Stimulated activated CD4-positive, alpha-beta T cell treated with anti-CD3 and anti-CD28 coated beads, Interleukin-15, amount 100 ng/mL, for 24 hours (primary cell): Measurements from ENCODE around the gene NOVA2.
A peak's percentile ranks its signal among the peaks of the same experiment; 100 is the strongest.

Experiments
- DNase-seq: peaks from one replicate; pipeline ENCODE4 v3.0.0-alpha.2; 2020

The NOVA2 gene

DNA sequence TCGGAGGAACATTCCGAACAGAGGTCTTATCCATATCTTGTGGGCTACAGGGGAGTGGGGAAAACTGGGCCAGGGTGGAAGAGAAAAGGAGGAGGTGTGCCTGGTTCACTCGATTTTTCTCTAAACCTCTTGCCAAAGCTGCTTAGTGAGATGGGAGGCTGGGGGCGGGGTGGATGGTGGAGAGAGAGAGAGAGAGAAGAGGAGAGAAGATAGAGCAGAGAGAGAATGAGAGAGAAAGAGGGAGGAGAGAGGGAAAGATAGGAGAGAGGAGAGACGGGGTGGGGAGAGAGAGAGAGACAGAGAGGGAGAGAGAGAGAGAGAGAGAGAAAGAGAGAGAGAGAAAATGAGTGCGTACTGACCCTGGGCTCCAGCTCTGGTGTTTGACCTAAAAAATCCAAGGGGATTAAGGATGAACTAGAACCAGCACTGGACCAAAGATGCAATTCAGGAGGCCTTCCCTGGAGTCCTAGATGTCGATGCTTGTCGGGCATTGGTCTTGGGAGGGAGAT, 14.1 kb downstream of the NOVA2 start:
- no peak for DNase-seq

DNA sequence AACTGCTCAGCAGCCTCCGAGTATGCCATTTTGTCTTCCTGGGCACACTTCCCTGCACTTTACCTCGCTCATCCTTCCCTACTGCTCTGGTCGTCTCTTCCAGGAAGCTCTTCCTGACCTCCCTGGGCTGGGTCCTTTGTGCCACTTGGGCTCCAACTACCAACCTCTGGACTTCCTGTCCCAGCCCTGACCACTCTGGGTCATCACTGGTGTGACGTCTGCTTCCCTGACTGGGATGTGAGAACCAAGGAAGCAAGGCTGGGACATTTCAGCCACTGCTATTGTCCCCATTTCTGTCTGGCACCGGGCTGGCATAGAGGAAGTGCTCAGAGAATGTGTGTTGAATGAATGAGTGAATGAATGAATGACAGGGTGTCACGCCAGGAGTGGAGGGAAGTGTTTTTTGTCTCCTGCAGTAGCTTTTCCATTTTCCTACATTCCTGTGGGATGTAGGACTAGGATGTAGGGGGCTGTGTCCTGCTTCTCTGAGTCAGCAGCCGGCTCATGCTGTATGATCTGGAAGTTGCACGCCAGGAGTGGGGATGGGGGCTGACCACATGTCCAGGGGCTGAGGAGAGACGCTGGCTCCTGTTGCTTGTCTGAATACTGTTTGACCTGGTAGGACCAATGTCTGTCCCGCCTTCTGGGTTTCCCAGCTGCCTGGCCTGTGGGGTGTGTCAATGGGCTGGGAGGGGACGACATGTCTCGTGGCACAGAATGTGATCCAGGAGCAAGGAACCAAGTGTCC, 14.7 kb downstream of the NOVA2 start:
- DNase-seq: no peak

DNA sequence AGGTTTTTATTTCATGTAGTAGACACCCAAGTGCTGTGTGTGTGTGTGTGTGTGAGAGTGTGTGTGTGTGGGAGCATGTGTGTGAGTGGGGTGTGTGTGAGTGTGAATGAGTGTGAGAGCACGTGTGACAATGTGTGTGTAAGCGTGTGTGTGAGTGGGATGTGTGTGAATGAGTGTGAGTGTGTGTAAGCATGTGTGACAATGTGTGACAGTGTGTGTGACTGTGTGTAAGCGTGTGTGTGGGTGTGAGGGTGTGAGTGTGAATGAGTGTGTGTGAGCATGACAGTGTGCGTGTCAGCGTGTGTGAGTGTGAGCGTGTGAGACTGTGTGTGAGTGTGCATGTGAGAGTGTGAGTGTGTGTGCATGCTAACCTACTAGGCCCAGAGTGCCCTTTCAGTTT, 15.3 kb downstream of the NOVA2 start:
- no peak for DNase-seq

DNA sequence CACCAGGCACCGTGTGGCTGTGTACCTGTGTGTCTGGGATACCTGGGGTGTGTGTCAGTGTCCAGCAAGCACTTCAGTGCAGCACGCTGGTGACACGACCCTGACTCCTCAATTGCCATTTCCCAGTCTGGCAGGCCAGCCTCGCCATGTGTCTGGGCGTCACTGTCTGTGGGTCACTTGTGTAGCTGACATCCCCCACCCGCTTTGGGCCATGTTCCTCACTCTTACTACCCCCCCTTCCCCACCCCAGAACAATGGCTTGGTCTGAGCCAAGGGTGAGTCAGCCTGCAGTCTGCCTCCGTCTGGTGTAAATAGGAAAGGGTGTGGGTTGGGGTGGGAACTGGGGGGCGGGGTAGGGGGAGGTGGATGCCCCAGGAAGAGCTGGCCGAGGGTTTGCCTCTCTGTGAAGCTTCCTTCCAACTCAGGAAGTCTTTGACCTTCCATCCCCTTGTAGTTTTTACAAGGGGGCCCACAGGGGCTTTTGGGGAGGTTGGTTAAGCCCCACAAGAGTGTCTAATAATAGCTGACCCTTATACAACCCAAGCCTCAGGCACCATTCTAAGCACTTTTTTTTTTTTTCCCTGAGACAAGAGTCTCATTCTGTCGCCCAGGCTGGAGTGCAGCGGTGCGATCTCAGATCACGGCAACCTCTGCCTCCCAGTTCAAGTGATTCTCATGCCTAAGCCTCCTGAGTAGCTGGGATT, 17.6 kb downstream of the NOVA2 start:
- DNase-seq: no peak

DNA sequence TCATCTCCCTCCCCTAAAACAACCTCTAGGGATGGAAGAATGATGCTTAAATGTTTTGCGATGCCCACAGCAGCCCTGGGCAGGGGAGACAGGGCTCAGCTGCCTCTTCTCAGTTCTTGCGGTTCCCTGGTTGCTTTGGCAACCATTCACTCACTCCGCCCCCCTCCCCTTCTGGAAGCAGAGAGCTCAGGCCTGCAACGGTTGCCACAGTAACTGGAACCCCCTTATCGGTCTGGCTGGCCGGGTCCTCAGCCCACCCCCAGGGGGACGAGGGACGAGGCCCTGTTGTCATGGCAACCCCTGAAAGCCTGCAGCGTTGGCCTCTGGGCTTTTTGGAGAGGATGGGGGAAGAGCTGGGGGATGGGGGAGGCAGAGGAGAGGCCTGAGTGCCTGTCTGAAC, 19.5 kb downstream of the NOVA2 start:
- no peak for DNase-seq

DNA sequence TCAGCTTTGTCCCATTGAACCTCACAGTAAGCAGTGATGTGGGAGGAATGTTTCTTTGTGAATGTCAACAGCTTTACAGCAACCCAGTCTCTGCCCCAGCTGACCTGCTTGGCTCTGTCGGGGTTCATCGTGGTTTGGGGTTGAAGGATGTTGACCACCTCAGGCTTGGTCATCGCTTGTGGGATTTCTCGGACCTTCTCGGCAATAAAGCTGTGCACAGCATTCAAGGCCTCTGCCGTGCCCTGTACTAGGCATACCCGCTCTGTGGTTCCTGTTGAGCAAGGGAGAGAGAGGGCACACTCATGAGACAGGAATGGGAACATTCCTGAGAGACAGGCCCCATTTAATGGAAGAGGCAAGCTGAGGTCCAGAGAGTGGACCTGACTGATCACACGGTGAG, 20.0 kb downstream of the NOVA2 start:
- no peak for DNase-seq

DNA sequence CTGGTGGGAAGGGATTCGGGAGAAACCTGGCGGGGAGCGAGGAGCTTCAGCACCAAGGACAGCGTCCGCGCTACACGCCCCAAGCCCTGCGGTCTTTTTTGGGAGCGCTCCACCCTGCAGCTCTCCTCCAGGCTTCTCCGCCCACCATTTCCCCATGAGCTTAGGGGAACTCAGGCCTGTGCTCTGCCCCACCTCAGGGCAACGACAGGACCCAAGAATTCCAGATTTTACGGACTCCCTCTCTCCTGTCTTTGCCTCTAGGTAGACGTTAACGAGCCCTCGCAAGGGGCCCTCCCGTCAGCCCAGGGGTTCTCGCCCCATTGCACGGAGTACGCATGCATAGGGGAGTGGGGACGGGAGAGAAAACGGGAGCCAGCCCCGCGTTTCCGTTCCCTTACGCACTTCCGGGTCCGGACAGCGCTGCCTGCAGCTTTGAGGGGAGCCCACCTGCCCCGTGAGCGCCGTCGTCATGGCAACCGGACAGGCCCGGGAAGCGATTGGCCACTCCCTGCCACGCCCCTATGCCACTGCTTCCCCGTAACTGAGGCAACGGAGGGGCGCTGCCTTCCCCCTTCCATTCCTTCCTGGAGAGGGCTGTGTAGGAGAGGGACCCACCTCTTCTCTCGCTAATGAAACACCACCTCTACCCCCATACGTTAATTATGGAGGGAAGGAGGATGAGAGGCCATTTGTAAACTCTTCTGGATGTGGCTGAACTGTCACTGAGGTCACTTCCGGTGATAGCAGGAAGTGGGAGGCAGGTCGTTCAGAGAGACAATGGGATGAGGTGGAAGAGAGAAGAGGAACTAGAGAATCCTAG, 20.8 kb downstream of the NOVA2 start:
- peak; percentile 61 for DNase-seq

DNA sequence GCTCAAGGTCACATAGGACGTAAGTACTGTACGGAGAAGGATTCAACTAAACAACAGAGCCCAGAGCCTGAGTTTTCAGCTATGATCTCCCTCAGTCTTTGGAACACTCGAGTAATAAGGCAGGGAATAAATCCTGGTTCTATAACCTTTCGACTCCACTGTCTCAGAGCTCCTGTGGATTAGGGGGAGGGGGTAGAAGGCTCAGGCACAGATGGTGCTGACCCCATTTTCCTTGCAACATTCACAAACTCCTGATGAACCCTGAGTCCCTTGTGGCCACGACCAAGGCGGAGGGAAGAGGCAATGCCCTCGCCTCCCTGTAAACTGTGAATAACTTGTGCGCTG, 21.4 kb downstream of the NOVA2 start:
- DNase-seq: no peak

DNA sequence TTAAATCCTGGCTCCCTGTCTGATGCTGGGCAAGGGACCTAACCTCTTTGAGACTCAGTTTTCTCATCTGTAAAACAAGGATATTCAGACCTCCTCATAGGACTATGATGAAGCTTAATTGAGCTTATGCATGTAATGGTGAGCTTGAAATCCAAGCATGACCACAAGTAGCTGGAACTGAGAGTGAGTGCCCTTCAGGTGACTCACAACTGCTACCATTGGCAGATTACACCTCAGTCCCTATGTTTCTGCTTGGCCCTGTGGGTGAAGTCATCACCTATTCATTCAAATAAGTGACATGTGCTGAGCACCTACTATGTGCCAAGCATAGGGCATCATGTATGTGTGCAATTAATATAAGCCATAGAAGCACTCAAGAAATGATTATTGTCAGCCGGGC, 25.7 kb downstream of the NOVA2 start:
- no peak for DNase-seq

DNA sequence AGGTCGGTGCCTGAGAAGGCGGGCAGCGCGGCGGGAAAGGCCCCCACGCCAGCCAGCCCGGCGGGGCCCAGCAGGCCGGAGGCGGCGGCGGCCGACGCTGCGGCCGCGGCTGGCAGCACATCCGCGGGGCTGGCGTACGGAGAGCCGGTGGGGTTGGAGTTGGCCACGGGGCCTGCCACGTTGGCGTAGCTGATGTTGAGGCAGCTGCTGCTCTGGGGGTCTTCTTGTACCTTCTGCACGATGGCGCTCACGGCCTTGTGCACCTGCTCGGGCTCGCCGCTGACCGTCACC, 33.2 kb downstream of the NOVA2 start:
- no peak for DNase-seq

DNA sequence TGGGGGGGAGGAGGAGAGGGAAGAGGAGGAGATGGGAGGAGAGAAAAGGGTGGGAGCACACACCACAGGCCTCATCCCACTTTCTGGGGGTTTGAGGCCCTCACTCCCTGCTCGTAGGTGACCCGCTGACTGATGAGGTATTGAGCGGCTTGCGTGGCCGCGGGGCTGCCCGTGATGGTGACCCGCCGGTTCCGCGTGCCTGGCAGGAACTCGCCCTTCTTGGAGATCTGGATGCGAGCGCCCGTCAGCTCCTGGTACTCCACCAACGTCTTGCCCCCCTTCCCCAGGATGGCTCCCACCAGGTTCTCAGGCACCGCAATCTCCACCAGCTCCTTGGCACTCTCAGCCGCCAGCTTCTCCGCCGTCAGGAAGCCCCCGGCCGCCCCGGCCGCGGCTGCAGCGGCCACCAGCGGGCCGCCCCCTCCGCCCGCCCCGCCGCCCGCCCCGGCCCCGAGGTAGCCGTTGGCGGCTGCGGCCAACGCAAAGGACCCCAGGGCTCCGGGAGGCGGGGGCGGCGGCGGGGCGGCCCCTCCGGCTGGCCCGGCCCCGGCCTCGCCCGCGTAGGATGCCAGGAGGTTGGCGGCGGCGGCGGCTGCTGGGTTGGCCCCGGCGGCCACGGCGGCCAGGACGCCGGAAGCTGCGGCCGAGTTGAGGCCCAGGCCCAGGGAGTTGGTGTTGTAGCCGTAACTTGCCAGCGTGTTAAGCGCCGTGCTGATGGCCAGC, 33.7 kb downstream of the NOVA2 start:
- no peak for DNase-seq

DNA sequence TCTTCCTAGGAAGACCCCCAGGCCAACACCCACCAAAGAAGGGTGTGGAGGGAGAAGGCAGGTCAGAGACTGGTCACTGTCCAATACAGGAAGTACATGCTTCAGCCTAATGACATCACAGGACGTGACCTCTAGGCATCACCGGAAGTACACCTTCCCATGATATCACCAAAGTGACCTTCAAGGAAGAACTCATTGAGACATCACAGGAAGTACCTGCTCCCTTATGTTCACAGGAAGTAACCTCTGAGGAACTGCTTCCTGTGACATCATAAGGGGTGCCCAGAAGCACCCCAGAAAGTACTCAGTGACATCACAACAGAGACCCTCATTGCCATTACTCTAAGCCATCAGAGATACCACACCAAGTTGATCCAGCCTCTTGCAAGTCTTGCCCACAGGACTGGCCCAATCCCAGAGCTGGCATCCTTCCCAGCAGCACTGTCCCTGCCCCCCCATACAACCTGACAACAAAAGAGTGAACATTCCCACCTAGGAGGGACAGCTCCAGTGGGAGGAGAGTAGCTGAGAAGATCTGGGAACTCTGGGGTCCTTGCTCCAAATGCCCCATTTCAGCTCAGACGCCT, 34.8 kb downstream of the NOVA2 start:
- no peak for DNase-seq

DNA sequence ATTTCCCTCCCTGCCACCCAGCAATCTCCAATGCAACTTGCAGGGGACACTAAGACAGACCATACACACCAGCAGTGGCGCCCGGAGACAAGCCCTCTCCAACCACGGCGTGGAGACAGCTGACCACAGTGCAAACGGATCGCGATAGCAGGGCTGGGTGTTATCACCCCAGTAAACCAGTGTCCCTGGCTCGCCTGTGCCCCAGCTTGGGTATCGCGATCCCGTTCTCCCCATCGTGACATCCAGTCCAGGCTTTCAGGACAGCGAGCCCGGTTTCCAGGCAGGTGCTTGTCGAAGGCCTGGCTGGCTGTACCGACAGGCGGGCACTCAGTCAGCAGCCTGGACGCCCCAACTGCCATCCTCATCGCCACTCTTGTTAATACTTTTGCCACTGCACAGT, 38.4 kb downstream of the NOVA2 start:
- DNase-seq: no peak

DNA sequence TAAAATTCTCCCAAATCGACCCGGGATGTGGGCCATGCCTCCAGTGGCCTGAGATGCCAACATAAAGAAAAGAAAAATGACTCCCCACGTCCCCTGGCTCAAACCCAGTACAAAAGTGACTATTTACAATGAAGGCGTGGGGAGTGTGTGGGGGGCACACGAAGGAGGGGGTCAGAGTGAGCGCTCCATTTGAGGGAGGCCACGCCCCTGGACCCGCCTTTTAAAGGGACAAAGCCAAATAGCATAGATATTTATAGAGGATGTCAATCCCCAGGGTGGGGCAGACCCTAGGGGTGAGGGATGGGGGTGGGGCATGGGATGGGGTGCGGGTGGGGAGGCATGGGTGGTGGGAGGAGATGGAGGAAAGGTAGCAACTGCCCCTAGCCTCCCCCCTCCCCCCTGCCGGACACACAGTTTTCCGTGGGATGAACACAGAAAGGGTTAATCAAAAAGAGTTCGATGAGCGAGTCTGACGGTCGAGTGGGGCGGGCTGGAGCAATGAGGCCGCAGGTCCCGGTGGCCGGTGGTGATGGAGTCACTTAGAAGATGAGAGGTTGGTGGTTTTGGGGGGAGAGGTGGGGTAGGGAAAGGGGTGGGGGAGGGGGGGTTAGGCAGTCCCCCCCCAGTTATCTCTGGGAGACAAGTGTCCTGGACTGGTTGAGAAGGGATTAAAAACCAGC, 39.0 kb downstream of the NOVA2 start:
- DNase-seq: no peak

DNA sequence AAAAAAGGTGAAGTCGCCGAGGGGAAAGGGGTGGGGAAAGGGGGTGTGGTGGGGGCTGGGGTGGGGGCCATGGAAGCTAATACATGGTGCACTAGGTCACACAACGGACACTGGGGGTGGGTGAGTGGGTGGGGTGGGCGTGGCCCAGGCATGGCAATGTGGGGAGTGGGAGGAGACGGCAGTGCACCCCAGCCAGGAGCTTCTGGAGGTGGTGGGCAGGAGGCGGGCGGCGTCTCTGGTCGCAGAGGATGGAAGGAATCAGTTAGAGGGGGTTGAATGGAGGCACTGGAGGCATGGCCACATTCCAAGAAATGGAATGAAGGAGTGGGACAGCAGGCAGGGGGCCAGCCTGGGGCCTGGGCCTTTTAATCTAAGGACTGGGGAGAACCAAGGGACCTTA, 39.9 kb downstream of the NOVA2 start:
- DNase-seq: no peak

DNA sequence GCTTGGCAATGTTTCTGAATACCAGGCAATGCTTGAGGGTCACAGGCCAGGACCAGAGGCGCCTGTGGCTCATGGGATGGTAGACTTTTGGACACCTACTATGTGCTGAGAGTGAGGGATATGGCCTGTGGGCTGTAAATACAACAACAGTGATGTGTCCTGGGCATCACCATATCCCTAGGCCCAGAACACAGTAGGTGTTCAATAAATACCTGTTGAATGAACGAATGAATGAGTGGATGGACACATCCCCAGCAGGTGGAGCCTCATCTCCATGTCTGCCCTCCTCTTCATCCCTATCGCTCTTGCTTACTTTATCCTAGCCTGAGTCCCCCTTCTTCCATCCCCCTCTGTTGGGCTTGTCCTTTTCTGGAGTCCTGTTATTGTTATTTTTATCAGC, 42.6 kb downstream of the NOVA2 start:
- DNase-seq: no peak

DNA sequence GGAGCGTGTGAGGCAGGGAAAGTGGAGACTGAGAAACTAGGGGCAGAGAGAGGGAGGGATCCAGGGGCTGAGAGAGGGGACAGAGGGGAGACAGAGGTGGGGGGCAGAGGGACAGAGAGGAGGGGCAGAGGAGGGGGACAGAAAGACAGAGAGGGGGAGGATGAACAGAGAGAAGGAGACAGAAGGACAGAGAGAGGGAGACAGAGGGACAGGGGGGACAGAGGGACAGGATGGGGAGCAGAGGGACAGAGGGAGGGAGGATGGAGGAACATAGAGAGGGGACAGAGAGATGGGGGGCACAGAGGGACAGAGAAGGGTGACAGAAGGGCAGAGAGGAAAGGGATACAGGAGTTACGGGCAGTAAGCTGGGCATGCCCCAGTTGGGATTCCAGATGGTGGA, 44.4 kb downstream of the NOVA2 start:
- no peak for DNase-seq

DNA sequence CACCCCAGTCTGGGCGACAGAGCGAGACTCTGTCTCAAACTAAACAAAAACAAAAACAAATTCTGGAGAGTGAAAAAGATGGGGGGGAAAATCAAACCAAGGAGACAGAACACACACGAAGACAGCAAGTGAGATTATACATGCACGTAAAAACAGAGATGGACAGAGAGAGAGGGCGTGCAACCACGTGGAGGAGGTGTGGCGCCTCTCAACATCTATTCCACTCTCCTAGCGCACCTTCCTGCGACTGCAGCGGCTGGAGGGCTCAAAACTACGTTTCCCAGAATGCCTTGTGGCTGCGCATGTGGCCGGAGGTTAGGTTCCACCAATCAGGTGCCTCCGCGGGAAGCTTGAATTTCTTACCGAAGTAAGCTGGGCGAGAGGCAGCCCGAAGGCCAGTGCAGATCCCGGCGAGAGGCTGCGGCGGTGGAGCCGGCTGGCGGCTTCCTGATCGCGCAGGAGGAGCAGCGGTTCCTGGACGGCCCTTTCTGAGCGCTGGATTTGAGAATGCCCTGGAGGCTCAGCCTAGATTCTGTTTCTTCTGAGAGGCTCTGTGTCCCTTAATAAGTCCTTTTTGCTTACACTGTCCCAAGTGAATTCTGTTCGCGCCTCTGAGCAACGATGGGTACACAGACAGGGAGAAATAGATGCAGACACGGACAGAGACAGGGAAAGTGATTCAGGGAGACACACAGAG, 46.0 kb downstream of the NOVA2 start:
- DNase-seq: peak; percentile 92

DNA sequence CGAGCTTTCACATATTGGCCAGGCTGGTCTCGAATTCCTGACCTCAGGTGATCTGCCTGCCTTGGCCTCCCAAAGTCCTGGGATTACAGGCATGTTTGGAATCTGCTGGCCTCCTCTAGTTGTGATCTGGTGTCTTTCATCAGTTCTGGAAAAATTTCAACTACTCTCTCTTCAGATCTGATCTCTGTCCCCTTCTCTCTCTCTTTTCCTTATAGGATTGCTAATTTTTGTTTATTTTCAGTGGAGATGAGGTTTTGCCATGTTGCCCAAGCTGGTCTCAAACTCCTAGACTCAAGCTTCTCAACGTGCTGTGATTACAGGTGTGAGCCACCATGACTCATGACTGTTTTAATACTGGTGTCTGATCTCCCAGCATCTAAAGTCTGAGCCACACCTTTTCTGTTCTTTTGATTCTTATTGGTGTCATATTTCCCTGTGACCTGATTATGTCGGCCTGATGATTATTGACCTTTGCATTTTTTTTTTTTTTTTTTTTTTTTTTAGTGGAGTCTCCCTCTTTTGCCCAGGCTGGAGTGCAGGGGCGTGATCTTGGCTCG, 48.7 kb downstream of the NOVA2 start:
- no peak for DNase-seq

DNA sequence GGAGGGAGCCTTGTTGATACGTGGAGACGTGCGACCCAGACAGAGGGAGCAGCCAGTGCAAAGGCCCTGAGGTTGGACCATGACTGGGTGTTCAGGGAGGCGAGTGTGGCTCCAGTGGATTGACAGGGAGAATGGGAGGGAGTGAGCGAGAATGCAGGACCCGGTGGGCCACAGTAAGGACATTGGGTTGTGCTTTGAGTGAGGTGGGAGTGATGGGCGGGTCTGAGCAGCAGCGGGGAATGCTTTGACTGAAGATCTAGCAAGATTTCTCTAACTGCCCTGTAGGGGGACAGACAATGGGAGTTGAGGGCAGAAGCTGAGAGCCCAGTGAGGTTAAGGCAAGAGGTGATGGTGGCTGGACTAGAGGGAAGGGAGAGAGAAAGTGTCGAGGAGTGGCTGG, 51.4 kb downstream of the NOVA2 start:
- no peak for DNase-seq

DNA sequence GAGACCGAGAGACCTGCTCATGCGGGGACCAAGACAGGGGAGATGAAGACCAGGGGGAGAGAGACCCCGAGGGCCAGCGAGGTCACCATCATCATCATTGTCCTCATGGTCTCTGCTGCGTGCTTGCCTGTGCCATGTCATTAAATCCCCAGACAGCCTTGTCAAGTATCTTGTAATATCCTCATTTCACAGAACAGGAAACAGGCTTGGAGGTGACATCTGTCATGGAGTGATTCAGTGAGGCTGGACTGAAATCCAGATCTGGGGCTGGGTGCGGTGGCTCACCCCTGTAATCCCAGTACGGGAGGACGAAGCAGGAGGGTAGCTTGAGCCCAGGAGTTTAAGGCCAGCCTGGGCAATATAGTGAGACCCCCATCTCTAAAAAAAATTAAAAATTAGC, 53.2 kb downstream of the NOVA2 start:
- peak; percentile 18 for DNase-seq
